KMS-11 (cell line): ENCODE measurements around the gene RUVBL2.

Experiments
- H2AFZ ChIP-seq: fragments of 200-600 bp; sonication (generic); 2 replicates; pipeline ENCODE4 v1.6.1; 2016; ENCODE audit warnings: antibody characterized with exemption, mixed run types, low read depth
- H3K27ac ChIP-seq: fragments of 200-600 bp; sonication (generic); 2 replicates; pipeline ENCODE4 v1.6.1; 2016; ENCODE audit warnings: mild to moderate bottlenecking, mixed run types
- H3K27me3 ChIP-seq: fragments of 200-600 bp; sonication (generic); 2 replicates; pipeline ENCODE4 v1.6.1; 2017; ENCODE audit warnings: mild to moderate bottlenecking, low read depth, mixed run types, moderate library complexity; ENCODE audit not compliant: insufficient read depth
- H3K36me3 ChIP-seq: fragments of 200-600 bp; sonication (generic); 2 replicates; pipeline ENCODE4 v1.6.1; 2017; ENCODE audit warnings: mild to moderate bottlenecking, mixed run types; ENCODE audit not compliant: insufficient read depth
- H3K4me1 ChIP-seq: fragments of 200-600 bp; sonication (generic); 2 replicates; pipeline ENCODE4 v1.6.1; 2016; ENCODE audit warnings: mild to moderate bottlenecking, low read depth, mixed run types; ENCODE audit not compliant: poor library complexity, severe bottlenecking
- H3K4me2 ChIP-seq: fragments of 200-600 bp; sonication (generic); 2 replicates; pipeline ENCODE4 v1.7.0; 2016; ENCODE audit warnings: mild to moderate bottlenecking, mixed run types
- H3K4me3 ChIP-seq: fragments of 200-600 bp; sonication (generic); IDR thresholded peaks from 2 replicates; pipeline ENCODE4 v1.6.1; 2017; ENCODE audit warnings: low read depth, low read length, mixed read lengths; ENCODE audit not compliant: insufficient read depth
- H3K79me2 ChIP-seq: fragments of 200-600 bp; sonication (generic); 2 replicates; pipeline ENCODE4 v1.6.1; 2016; ENCODE audit warnings: low read depth, mixed run types; ENCODE audit not compliant: insufficient read depth
- H3K9ac ChIP-seq: fragments of 200-600 bp; sonication (generic); 2 replicates; pipeline ENCODE4 v1.6.1; 2016; ENCODE audit warnings: mild to moderate bottlenecking, mixed run types
- H4K20me1 ChIP-seq: fragments of 200-600 bp; sonication (generic); 2 replicates; pipeline ENCODE4 v1.6.1; 2016; ENCODE audit warnings: mild to moderate bottlenecking, mixed run types; ENCODE audit not compliant: insufficient read depth
- TF ChIP-seq, protein P1 (sequence below): fragments of 200-600 bp; sonication (generic); conservative IDR thresholded peaks from 2 replicates; pipeline ENCODE4 v1.6.1; 2017; ENCODE audit warnings: low read depth, mild to moderate bottlenecking, antibody characterized with exemption, low read length, moderate library complexity, mixed read lengths

The RUVBL2 gene

GRCh38 chr19:49010453-49010852, 16.8 kb downstream of the RUVBL2 start:
- Histone ChIP-seq H3K4me1 (no peaks in the 10 kb centered on the region), H3K4me3 (no peak overlapping the region), H3K9ac (no peak overlapping the region), H3K27me3 (no peaks in the 10 kb centered on the region), H3K36me3 (peaks cover 7% of the 10 kb centered on the region; the same call in 1 of the 2 replicates), H3K27ac (no peak overlapping the region), H3K79me2 (no peaks in the 10 kb centered on the region), H3K4me2 (no peak overlapping the region), H4K20me1 (no peaks in the 10 kb centered on the region), H2AFZ (no peak overlapping the region)
- TF ChIP-seq, protein P1, sequence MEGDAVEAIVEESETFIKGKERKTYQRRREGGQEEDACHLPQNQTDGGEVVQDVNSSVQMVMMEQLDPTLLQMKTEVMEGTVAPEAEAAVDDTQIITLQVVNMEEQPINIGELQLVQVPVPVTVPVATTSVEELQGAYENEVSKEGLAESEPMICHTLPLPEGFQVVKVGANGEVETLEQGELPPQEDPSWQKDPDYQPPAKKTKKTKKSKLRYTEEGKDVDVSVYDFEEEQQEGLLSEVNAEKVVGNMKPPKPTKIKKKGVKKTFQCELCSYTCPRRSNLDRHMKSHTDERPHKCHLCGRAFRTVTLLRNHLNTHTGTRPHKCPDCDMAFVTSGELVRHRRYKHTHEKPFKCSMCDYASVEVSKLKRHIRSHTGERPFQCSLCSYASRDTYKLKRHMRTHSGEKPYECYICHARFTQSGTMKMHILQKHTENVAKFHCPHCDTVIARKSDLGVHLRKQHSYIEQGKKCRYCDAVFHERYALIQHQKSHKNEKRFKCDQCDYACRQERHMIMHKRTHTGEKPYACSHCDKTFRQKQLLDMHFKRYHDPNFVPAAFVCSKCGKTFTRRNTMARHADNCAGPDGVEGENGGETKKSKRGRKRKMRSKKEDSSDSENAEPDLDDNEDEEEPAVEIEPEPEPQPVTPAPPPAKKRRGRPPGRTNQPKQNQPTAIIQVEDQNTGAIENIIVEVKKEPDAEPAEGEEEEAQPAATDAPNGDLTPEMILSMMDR: no peak

- Histone ChIP-seq H3K36me3 (peaks cover 6% of the 10 kb centered on the region; the same call in 1 of the 2 replicates), H3K4me3 (no peak overlapping the region), H4K20me1 (no peaks in the 10 kb centered on the region), H3K79me2 (no peaks in the 10 kb centered on the region), H3K27ac (no peak overlapping the region), H2AFZ (no peak overlapping the region), H3K9ac (no peak overlapping the region), H3K27me3 (no peaks in the 10 kb centered on the region), H3K4me1 (no peaks in the 10 kb centered on the region), H3K4me2 (no peak overlapping the region)
- TF ChIP-seq, protein P1: no peak
Observed at GRCh38 chr19:49011194-49011593, 17.5 kb downstream of the RUVBL2 start.

GRCh38 chr19:49014123-49014869, 20.6 kb downstream of the RUVBL2 start:
- Histone ChIP-seq H3K4me1 (no peaks in the 10 kb centered on the region), H3K79me2 (no peaks in the 10 kb centered on the region), H2AFZ (no peak overlapping the region), H3K27ac (no peak overlapping the region), H3K4me2 (no peak overlapping the region), H3K27me3 (peaks cover 13% of the 10 kb centered on the region), H4K20me1 (no peaks in the 10 kb centered on the region), H3K4me3 (no peak overlapping the region), H3K36me3 (no peaks in the 10 kb centered on the region), H3K9ac (no peak overlapping the region)
- TF ChIP-seq, protein P1: no peak

GRCh38 chr19:49014870-49015255, 21.2 kb downstream of the RUVBL2 start:
- Histone ChIP-seq H3K4me3 (no peak overlapping the region), H3K4me2 (no peak overlapping the region), H3K9ac (no peak overlapping the region), H3K27ac (no peak overlapping the region), H3K27me3 (peaks cover 13% of the 10 kb centered on the region), H4K20me1 (no peaks in the 10 kb centered on the region), H3K79me2 (no peaks in the 10 kb centered on the region), H2AFZ (no peak overlapping the region), H3K4me1 (no peaks in the 10 kb centered on the region), H3K36me3 (no peaks in the 10 kb centered on the region)
- TF ChIP-seq, protein P1: no peak
